ENCODE results near the gene UBL3. TPM values are rescaled to one million over a fixed set of nuclear protein-coding genes. Genes with fewer than 3 reads are reported as not detected.

UBL3 gene
- total RNA-seq, 1 experiment from 2014 or later: 3.9 TPM

DNA sequence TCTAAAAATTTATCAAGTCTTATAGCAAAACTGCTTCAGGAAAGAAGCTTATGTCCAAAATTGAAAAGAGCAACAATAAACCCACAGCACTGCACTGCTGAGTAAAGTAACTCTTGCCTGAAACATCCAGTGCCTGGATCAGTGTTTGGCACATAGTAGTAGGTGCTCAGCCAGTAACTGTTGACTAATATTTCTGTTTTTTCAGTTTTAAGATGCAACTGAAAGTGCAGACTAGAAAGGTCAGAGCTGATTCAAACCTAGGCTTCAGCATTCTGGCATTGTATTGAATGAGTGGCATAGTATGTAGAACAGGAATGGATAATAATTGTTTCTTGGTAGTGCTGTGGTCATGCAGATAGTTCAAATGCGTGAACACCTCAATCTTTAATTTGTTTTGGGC lies 67.6 kb downstream of the UBL3 start:
- no peak overlapping the region for H3K4me3 ChIP-seq (ENCODE audit: low read length)
- H3K27ac ChIP-seq (ENCODE audit: low read length): no peak overlapping the region
- no peaks in the 10 kb centered on the region for H3K4me1 ChIP-seq (ENCODE audit: low read length)
- no peak for DNase-seq
- H3K9ac ChIP-seq (ENCODE audit: low read length): no peak overlapping the region
- H3K27me3 ChIP-seq (ENCODE audit: low read length): no peaks in the 10 kb centered on the region
- H3K9me2 ChIP-seq (replicated peaks; ENCODE audit: insufficient read depth, low read length): no peaks in the 10 kb centered on the region
- H3K4me2 ChIP-seq (ENCODE audit: low read depth, low read length, poor library complexity, severe bottlenecking): no peak overlapping the region
- peaks cover 5% of the 10 kb centered on the region; the same call in 1 of the 2 replicates for H4K20me1 ChIP-seq (ENCODE audit: insufficient read depth, low read depth, low read length)
- H2AFZ ChIP-seq (ENCODE audit: low read length): no peak overlapping the region
- H3K9me3 ChIP-seq (ENCODE audit: low read length): no peaks in the 10 kb centered on the region
- H3K36me3 ChIP-seq (ENCODE audit: insufficient read depth, low read length): no peaks in the 10 kb centered on the region
- no peaks in the 10 kb centered on the region for H3K79me2 ChIP-seq (ENCODE audit: low read length)

DNA sequence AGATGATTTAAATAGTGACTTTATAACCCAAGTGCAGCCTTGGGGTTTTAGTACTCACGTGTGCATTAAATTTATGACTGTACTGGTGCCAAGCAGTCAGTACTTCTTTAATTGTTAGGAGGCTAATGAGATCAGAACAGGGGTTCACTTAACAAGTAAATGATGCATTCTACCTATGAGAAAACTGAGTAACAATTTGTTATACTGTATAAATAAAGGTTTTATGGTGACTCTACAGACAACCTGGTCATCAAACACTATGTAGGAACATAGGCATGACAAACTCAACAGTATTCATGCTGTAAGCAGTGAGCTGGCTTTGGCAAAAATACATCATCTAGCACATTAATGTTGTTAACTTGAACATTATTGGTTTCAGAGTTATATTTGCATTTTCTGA lies 75.6 kb downstream of the UBL3 start:
- no peak for DNase-seq
- no peaks in the 10 kb centered on the region for H3K9me3 ChIP-seq (ENCODE audit: low read length)
- no peak overlapping the region for H3K27ac ChIP-seq (ENCODE audit: low read length)
- H3K9ac ChIP-seq (ENCODE audit: low read length): no peak overlapping the region
- H3K9me2 ChIP-seq (replicated peaks; ENCODE audit: insufficient read depth, low read length): no peaks in the 10 kb centered on the region
- no peak overlapping the region for H3K4me3 ChIP-seq (ENCODE audit: low read length)
- no peaks in the 10 kb centered on the region for H3K4me1 ChIP-seq (ENCODE audit: low read length)
- no peak overlapping the region for H2AFZ ChIP-seq (ENCODE audit: low read length)
- H3K79me2 ChIP-seq (ENCODE audit: low read length): no peaks in the 10 kb centered on the region
- H3K27me3 ChIP-seq (ENCODE audit: low read length): no peaks in the 10 kb centered on the region
- peaks cover 7% of the 10 kb centered on the region for H4K20me1 ChIP-seq (ENCODE audit: insufficient read depth, low read depth, low read length)
- H3K4me2 ChIP-seq (ENCODE audit: low read depth, low read length, poor library complexity, severe bottlenecking): no peak overlapping the region
- H3K36me3 ChIP-seq (ENCODE audit: insufficient read depth, low read length): no peaks in the 10 kb centered on the region

DNA sequence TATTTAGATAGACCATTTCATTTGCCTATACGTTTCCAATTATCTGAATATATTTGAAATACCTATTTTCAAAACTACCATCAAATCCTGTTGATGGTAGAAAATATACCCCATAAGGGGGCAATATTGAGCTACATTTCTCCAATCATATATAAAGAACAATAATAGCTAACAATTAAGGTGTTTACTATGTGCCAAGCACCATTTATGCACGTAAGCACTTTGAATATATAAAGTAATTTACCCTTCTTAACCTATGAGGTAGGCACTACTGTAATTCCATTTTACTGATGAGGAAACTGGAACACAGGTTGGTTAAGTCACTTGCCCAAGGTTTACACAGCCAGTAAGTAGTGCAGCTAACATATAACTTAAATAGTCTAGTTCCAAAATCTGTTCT lies 79.2 kb downstream of the UBL3 start:
- Histone ChIP-seq H3K4me3 (ENCODE audit: low read length) (no peak overlapping the region), H3K9me3 (ENCODE audit: low read length) (no peaks in the 10 kb centered on the region), H3K27me3 (ENCODE audit: low read length) (no peaks in the 10 kb centered on the region), H2AFZ (ENCODE audit: low read length) (no peak overlapping the region), H3K4me1 (ENCODE audit: low read length) (no peaks in the 10 kb centered on the region), H3K4me2 (ENCODE audit: low read depth, low read length, poor library complexity, severe bottlenecking) (no peak overlapping the region), H3K79me2 (ENCODE audit: low read length) (no peaks in the 10 kb centered on the region), H3K9ac (ENCODE audit: low read length) (no peak overlapping the region), H3K36me3 (ENCODE audit: insufficient read depth, low read length) (no peaks in the 10 kb centered on the region), H4K20me1 (ENCODE audit: insufficient read depth, low read depth, low read length) (peaks cover 7% of the 10 kb centered on the region), H3K9me2 (replicated peaks; ENCODE audit: insufficient read depth, low read length) (no peaks in the 10 kb centered on the region), H3K27ac (ENCODE audit: low read length) (no peak overlapping the region)
- DNase-seq: peak; percentile 75

DNA sequence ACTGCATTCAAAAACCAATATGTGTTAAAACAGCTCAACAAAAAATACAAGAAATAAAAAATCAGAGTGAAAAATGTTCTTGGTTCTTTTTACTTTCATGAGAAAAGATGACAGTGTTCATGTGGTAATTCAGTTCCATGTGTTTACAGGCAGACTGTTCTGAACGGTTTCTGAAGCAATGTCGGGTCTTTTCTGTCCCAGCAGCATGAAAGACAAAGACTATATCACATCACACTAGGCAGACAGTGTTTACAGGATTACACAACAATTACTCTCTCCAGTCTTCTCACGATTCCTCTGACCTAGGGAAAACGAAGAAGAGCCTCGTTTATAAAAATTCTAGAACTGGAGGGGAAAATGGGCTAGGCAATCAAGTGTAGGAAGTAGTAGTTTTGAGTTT lies 83.4 kb downstream of the UBL3 start:
- Histone ChIP-seq H3K9me2 (replicated peaks; ENCODE audit: insufficient read depth, low read length) (no peaks in the 10 kb centered on the region), H3K4me2 (ENCODE audit: low read depth, low read length, poor library complexity, severe bottlenecking) (no peak overlapping the region), H3K27ac (ENCODE audit: low read length) (no peak overlapping the region), H2AFZ (ENCODE audit: low read length) (no peak overlapping the region), H3K27me3 (ENCODE audit: low read length) (no peaks in the 10 kb centered on the region), H3K9ac (ENCODE audit: low read length) (no peak overlapping the region), H3K36me3 (ENCODE audit: insufficient read depth, low read length) (no peaks in the 10 kb centered on the region), H3K4me3 (ENCODE audit: low read length) (no peak overlapping the region), H3K79me2 (ENCODE audit: low read length) (no peaks in the 10 kb centered on the region), H3K9me3 (ENCODE audit: low read length) (no peaks in the 10 kb centered on the region), H4K20me1 (ENCODE audit: insufficient read depth, low read depth, low read length) (no peaks in the 10 kb centered on the region; the same call in 1 of the 2 replicates), H3K4me1 (ENCODE audit: low read length) (no peaks in the 10 kb centered on the region)
- no peak for DNase-seq

DNA sequence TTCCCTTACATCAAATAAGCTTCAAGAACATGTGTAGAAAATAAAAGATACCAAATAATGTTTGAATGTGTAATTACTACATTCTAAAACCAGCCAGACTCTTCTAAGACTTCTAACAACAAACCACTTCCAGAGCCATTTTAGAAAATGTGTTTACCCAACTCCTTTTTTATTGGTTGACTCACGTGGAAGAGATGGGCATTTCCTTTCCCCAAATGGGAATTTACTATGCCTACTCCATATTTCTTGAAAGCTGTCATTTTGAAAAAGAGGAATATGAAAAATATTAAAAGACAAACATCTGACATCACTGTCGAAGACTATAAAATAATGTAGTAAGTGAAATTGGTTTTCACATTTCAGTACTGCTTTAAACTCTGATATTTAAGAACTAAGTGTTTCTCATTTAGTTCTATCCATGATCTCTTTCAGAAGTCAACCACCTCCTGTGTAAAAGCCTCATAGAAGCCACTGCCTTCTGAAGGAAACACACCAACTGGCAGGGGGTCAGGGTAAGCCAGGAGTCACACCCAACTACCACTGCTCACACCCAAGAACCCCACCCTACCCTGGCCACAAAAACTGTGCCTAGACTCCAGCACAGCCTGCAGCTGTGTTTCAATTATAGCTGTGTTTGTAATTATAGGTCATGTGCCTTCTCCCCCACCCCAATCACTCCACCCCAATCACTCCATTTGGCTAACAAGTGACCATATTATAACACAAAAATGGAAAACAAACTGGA lies 86.8 kb downstream of the UBL3 start:
- Histone ChIP-seq H3K9me3 (ENCODE audit: low read length) (no peaks in the 10 kb centered on the region), H2AFZ (ENCODE audit: low read length) (no peak overlapping the region), H3K79me2 (ENCODE audit: low read length) (no peaks in the 10 kb centered on the region), H3K4me3 (ENCODE audit: low read length) (no peak overlapping the region), H3K4me2 (ENCODE audit: low read depth, low read length, poor library complexity, severe bottlenecking) (no peak overlapping the region), H3K27me3 (ENCODE audit: low read length) (no peaks in the 10 kb centered on the region), H3K9ac (ENCODE audit: low read length) (no peak overlapping the region), H3K36me3 (ENCODE audit: insufficient read depth, low read length) (no peaks in the 10 kb centered on the region), H3K4me1 (ENCODE audit: low read length) (peaks cover 8% of the 10 kb centered on the region), H3K9me2 (replicated peaks; ENCODE audit: insufficient read depth, low read length) (no peaks in the 10 kb centered on the region), H3K27ac (ENCODE audit: low read length) (no peak overlapping the region), H4K20me1 (ENCODE audit: insufficient read depth, low read depth, low read length) (0 out of 2 replicates have a peak, but pooled peaks cover 3% of the 10 kb centered on the region)
- no peak for DNase-seq

DNA sequence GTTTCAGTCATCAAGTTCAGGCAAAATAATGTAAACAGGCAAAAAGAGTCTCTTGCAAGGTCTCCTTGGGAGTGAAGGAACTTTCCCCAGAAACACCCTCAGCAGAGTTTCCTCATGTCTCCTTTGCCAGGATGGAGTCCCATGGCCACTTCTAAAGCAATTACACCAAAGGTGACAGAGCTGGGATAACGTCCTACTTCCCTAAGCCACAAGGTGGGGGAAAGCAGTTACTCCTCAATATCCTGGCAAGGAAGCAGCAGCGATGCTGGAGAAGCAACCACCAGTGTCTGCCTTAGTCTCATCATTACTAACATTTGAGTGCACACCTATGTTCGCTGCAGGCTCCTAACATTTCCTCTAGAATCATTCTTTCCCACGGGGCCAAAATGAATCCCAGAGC lies 88.6 kb downstream of the UBL3 start:
- Histone ChIP-seq H3K9ac (ENCODE audit: low read length) (no peak overlapping the region), H3K27me3 (ENCODE audit: low read length) (no peaks in the 10 kb centered on the region), H3K79me2 (ENCODE audit: low read length) (no peaks in the 10 kb centered on the region), H3K9me2 (replicated peaks; ENCODE audit: insufficient read depth, low read length) (no peaks in the 10 kb centered on the region), H3K4me2 (ENCODE audit: low read depth, low read length, poor library complexity, severe bottlenecking) (no peak overlapping the region), H2AFZ (ENCODE audit: low read length) (no peak overlapping the region), H4K20me1 (ENCODE audit: insufficient read depth, low read depth, low read length) (0 out of 2 replicates have a peak, but pooled peaks cover 3% of the 10 kb centered on the region), H3K36me3 (ENCODE audit: insufficient read depth, low read length) (no peaks in the 10 kb centered on the region), H3K4me3 (ENCODE audit: low read length) (no peak overlapping the region), H3K4me1 (ENCODE audit: low read length) (peaks cover 8% of the 10 kb centered on the region), H3K27ac (ENCODE audit: low read length) (no peak overlapping the region), H3K9me3 (ENCODE audit: low read length) (no peaks in the 10 kb centered on the region)
- DNase-seq: no peak

DNA sequence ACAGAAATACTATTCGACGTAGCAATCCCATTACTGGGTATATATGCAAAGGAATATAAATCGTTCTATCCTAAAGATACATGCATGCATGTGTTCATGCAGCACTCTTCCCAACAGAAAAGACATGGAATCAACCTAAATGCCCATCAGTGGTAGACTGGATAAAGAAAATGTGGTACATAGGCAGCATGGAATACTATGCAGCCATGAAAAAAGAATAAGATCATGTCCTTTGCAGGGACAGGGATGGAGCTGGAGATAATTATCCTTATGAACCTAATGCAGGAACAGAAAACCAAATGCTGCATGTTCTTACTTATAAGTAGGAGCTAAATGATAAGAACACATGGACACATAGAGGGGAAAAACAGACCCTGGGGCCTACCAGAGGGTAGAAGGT lies 89.3 kb downstream of the UBL3 start:
- Histone ChIP-seq H3K4me3 (ENCODE audit: low read length) (no peak overlapping the region), H3K9me3 (ENCODE audit: low read length) (no peaks in the 10 kb centered on the region), H3K4me1 (ENCODE audit: low read length) (peaks cover 8% of the 10 kb centered on the region), H3K9me2 (replicated peaks; ENCODE audit: insufficient read depth, low read length) (no peaks in the 10 kb centered on the region), H3K4me2 (ENCODE audit: low read depth, low read length, poor library complexity, severe bottlenecking) (no peak overlapping the region), H4K20me1 (ENCODE audit: insufficient read depth, low read depth, low read length) (0 out of 2 replicates have a peak, but pooled peaks cover 3% of the 10 kb centered on the region), H3K79me2 (ENCODE audit: low read length) (no peaks in the 10 kb centered on the region), H3K9ac (ENCODE audit: low read length) (no peak overlapping the region), H2AFZ (ENCODE audit: low read length) (no peak overlapping the region), H3K27ac (ENCODE audit: low read length) (no peak overlapping the region), H3K36me3 (ENCODE audit: insufficient read depth, low read length) (no peaks in the 10 kb centered on the region), H3K27me3 (ENCODE audit: low read length) (no peaks in the 10 kb centered on the region)
- no peak for DNase-seq

DNA sequence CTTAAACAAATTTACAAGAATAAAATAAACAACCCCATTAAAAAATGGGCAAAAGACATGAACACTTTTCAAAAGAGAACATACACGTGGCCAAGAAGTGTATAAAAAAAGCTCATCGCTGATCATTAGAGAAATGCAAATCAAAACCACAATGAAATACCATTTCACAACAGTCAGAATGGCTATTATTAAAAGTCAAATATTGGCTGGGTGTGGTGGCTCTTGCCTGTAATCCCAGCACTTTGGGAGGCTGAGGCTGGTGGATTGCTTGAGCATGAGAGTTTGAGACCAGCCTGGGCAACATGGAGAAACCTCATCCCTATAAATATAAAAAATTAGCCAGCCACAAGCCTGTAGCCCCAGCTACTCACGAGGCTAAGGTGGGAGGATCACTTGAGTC lies 89.9 kb downstream of the UBL3 start:
- Histone ChIP-seq H4K20me1 (ENCODE audit: insufficient read depth, low read depth, low read length) (0 out of 2 replicates have a peak, but pooled peaks cover 3% of the 10 kb centered on the region), H3K79me2 (ENCODE audit: low read length) (no peaks in the 10 kb centered on the region), H3K27me3 (ENCODE audit: low read length) (no peaks in the 10 kb centered on the region), H3K4me2 (ENCODE audit: low read depth, low read length, poor library complexity, severe bottlenecking) (no peak overlapping the region), H3K36me3 (ENCODE audit: insufficient read depth, low read length) (no peaks in the 10 kb centered on the region), H3K9ac (ENCODE audit: low read length) (no peak overlapping the region), H3K4me3 (ENCODE audit: low read length) (no peak overlapping the region), H3K27ac (ENCODE audit: low read length) (no peak overlapping the region), H3K4me1 (ENCODE audit: low read length) (peaks cover 8% of the 10 kb centered on the region), H2AFZ (ENCODE audit: low read length) (no peak overlapping the region), H3K9me3 (ENCODE audit: low read length) (no peaks in the 10 kb centered on the region), H3K9me2 (replicated peaks; ENCODE audit: insufficient read depth, low read length) (no peaks in the 10 kb centered on the region)
- no peak for DNase-seq

All from Karpas-422 (cell line).